Keratinocyte (primary cell): ENCODE measurements around the gene FDXR. TPM values are rescaled to one million over a fixed set of nuclear protein-coding genes. Genes with fewer than 3 reads are reported as not detected.

ENCODE experiments used
- DNase-seq: peaks from one replicate; pipeline ENCODE4 v3.0.0-alpha.2; 2011; ENCODE audit warnings: low read depth, missing footprints, low spot score
- FAIRE-seq: peaks from 2 replicates; lab custom pipeline; 2011; peaks lifted over from hg19 to GRCh38; lab: Jason Lieb, UNC
- H2AFZ ChIP-seq: 2 replicates; pipeline ENCODE4 v1.6.0; 2012; ENCODE audit warnings: low read length, control low read depth, inconsistent platforms; ENCODE audit not compliant: control insufficient read depth
- H3K27ac ChIP-seq: 2 replicates; pipeline ENCODE4 v1.5.1; 2011; ENCODE audit warnings: low read length; ENCODE audit not compliant: control insufficient read depth, insufficient read depth
- H3K27me3 ChIP-seq: 3 replicates; pipeline ENCODE4 v1.6.0; 2011; ENCODE audit warnings: low read length; ENCODE audit not compliant: control insufficient read depth, insufficient read depth; ENCODE audit errors: extremely low read depth
- H3K36me3 ChIP-seq, 2 experiments: 2 replicates in 1 of 2; 3 replicates in 1 of 2; pipeline ENCODE4 v1.5.1; 2011; ENCODE audit warnings: low read length in 2 of 2, mild to moderate bottlenecking in 1 of 2; ENCODE audit not compliant: control insufficient read depth in 2 of 2, insufficient read depth in 2 of 2; ENCODE audit errors: extremely low read depth in 1 of 2
- H3K4me1 ChIP-seq: 3 replicates; pipeline ENCODE4 v1.5.1; 2011; ENCODE audit warnings: low read length; ENCODE audit not compliant: control insufficient read depth, insufficient read depth; ENCODE audit errors: extremely low read depth
- H3K4me2 ChIP-seq: 3 replicates; pipeline ENCODE4 v1.6.0; 2011; ENCODE audit warnings: low read depth, low read length; ENCODE audit not compliant: control insufficient read depth, insufficient read depth; ENCODE audit errors: extremely low read depth
- H3K4me3 ChIP-seq, 3 experiments: fragments of 200-600 bp in 1 of 3; sonication (generic) in 1 of 3; 2 replicates in 2 of 3; 3 replicates in 1 of 3; pipeline ENCODE4 v1.5.1; 2011 to 2016; ENCODE audit warnings: low read length in 3 of 3, mild to moderate bottlenecking in 3 of 3, control low read depth in 2 of 3, inconsistent platforms in 1 of 3, low read depth in 1 of 3, mixed read lengths in 1 of 3, mixed run types in 1 of 3, moderate library complexity in 1 of 3; ENCODE audit not compliant: control insufficient read depth in 2 of 3, insufficient read depth in 2 of 3; ENCODE audit errors: extremely low read depth in 1 of 3
- H3K79me2 ChIP-seq: 2 replicates; pipeline ENCODE4 v1.6.0; 2012; ENCODE audit warnings: low read length; ENCODE audit not compliant: control insufficient read depth, insufficient read depth
- H3K9ac ChIP-seq: 3 replicates; pipeline ENCODE4 v1.6.0; 2011; ENCODE audit warnings: low read length; ENCODE audit not compliant: control insufficient read depth, insufficient read depth; ENCODE audit errors: extremely low read depth
- H3K9me1 ChIP-seq: 3 replicates; pipeline ENCODE4 v1.6.0; 2011; ENCODE audit warnings: low read length; ENCODE audit not compliant: control insufficient read depth, insufficient read depth; ENCODE audit errors: extremely low read depth
- H3K9me3 ChIP-seq: 2 replicates; pipeline ENCODE4 v1.5.1; 2012; ENCODE audit warnings: low read depth, low read length; ENCODE audit not compliant: control insufficient read depth
- H4K20me1 ChIP-seq: 3 replicates; pipeline ENCODE4 v1.6.0; 2011; ENCODE audit warnings: low read length; ENCODE audit not compliant: control insufficient read depth, insufficient read depth; ENCODE audit errors: extremely low read depth
- CTCF ChIP-seq, 3 experiments: IDR thresholded peaks in 1 of 3; conservative IDR thresholded peaks in 1 of 3; optimal IDR thresholded peaks in 1 of 3; 2 replicates in 2 of 3; 3 replicates in 1 of 3; pipeline versions ENCODE3 to v1.5.1; 2011; ENCODE audit warnings: low read length in 3 of 3, mild to moderate bottlenecking in 3 of 3, moderate library complexity in 2 of 3, control low read depth in 1 of 3, inconsistent platforms in 1 of 3; ENCODE audit not compliant: insufficient read depth in 2 of 3; ENCODE audit errors: extremely low read depth in 1 of 3
- EZH2 ChIP-seq: IDR thresholded peaks from one replicate; pipeline ENCODE4 v1.6.1; 2012; ENCODE audit warnings: inconsistent platforms, mild to moderate bottlenecking, low read length, moderate library complexity
- dilution Hi-C: fragments of 300-500 bp; cut with MboI; formaldehyde crosslinking; loops from one replicate; pipeline ENCODE4 v1.7.0; 2020; ENCODE audit warnings: low sequenced_read_pairs; ENCODE audit not compliant: extremely low pct_ligation_motif_present
- polyA plus RNA-seq, 5 experiments: library from polyadenylated mRNA; depleted of rRNA in 3 of 5; stranded (reverse) in 3 of 5; stranded (forward) in 1 of 5; unstranded in 1 of 5; fragments of >200 nt; gene quantifications; 1 replicate in 1 of 5; 2 replicates in 3 of 5; 3 replicates in 1 of 5; pipeline versions ENCODE4 v1.2.1 to v1.2.3, GENCODE V29; 2011 to 2012; ENCODE audit warnings: missing spikeins in 2 of 5, low read depth in 1 of 5, low replicate concordance in 1 of 5

The FDXR gene
- polyA plus RNA-seq, 1 donor (not counting 4 experiments of a cell fraction or from before 2014, with no cell fraction given), result 12.0 TPM

GRCh38 chr17:74860872-74861661, 11.7 kb downstream of the FDXR start:
- Histone ChIP-seq H3K27ac (no peak overlapping the region), H3K36me3 (peaks cover 0 to 2% of the 10 kb centered on the region in 2 experiments), H3K27me3 (peaks cover 56% of the 10 kb centered on the region), H3K9me1 (no peaks in the 10 kb centered on the region), H3K9ac (no peak overlapping the region), H3K9me3 (no peaks in the 10 kb centered on the region), H3K79me2 (no peaks in the 10 kb centered on the region), H3K4me2 (peak overlapping the region; percentile 22), H3K4me1 (peaks cover 5% of the 10 kb centered on the region), H3K4me3 (no peak overlapping the region), H4K20me1 (peaks cover 5% of the 10 kb centered on the region), H2AFZ (no peak overlapping the region)
- FAIRE-seq, result no peak
- DNase-seq, result no peak
- dilution Hi-C loops, result no loop called here
- peak; percentile 97 for TF ChIP-seq EZH2
- no peak for TF ChIP-seq CTCF (optimal IDR thresholded peaks at IDR 0.05 in 1 of 3, IDR thresholded peaks at IDR 0.05 in 1 of 3, conservative IDR thresholded peaks at IDR 0.05 in 1 of 3; ENCODE audit: extremely low read depth in 1 of 3, insufficient read depth in 2 of 3, low read length in 3 of 3)

- Histone ChIP-seq H3K4me3 (no peak overlapping the region), H3K27ac (no peak overlapping the region), H3K36me3 (peaks cover 0 to 2% of the 10 kb centered on the region in 2 experiments), H3K9me1 (no peaks in the 10 kb centered on the region), H3K9me3 (no peaks in the 10 kb centered on the region), H4K20me1 (peaks cover 5% of the 10 kb centered on the region), H3K27me3 (peaks cover 63% of the 10 kb centered on the region), H2AFZ (no peak overlapping the region), H3K9ac (no peak overlapping the region), H3K79me2 (no peaks in the 10 kb centered on the region), H3K4me1 (peaks cover 5% of the 10 kb centered on the region), H3K4me2 (no peak overlapping the region)
- TF ChIP-seq CTCF (optimal IDR thresholded peaks at IDR 0.05 in 1 of 3, IDR thresholded peaks at IDR 0.05 in 1 of 3, conservative IDR thresholded peaks at IDR 0.05 in 1 of 3; ENCODE audit: extremely low read depth in 1 of 3, insufficient read depth in 2 of 3, low read length in 3 of 3) (no peak), EZH2 (peak; percentile 98)
- dilution Hi-C loops, result no loop called here
- FAIRE-seq (no peak), DNase-seq (no peak)
Measured at GRCh38 chr17:74860229-74860871, 12.4 kb downstream of the FDXR start.
